HL-60 (cell line): ENCODE measurements around the gene IGFBP7.

Experiments
- DNase-seq, 2 experiments: peaks; one replicate each; pipeline ENCODE4 v3.0.0-alpha.2; 2010 to 2020; ENCODE audit warnings: low read depth in 1 of 2, low spot score in 1 of 2
- H3K27ac ChIP-seq: fragments of 250-450 bp; sonication (Bioruptor Pico); replicated peaks from 2 replicates; pipeline ENCODE4 v1.5.1; 2020; ENCODE audit warnings: mild to moderate bottlenecking, moderate library complexity
- H3K27me3 ChIP-seq: fragments of 250-450 bp; sonication (Bioruptor Pico); 2 replicates; pipeline ENCODE4 v1.5.1; 2021; ENCODE audit warnings: mild to moderate bottlenecking, moderate library complexity; ENCODE audit not compliant: insufficient read depth, poor library complexity, severe bottlenecking
- H3K4me3 ChIP-seq: replicated peaks from 2 replicates; pipeline ENCODE4 v1.5.1; 2011; ENCODE audit warnings: mild to moderate bottlenecking, control low read depth, low read length; ENCODE audit not compliant: insufficient read depth
- CTCF ChIP-seq: IDR thresholded peaks from one replicate; pipeline ENCODE4 v1.5.1; 2011; ENCODE audit warnings: low read length, control low read depth, inconsistent platforms; ENCODE audit not compliant: insufficient read depth
- GABPA ChIP-seq: IDR thresholded peaks from 2 replicates; pipeline ENCODE4 v1.6.1; 2012; ENCODE audit warnings: low read depth
- POLR2AphosphoS5 ChIP-seq: IDR thresholded peaks from 2 replicates; pipeline ENCODE4 v1.6.1; 2012; ENCODE audit warnings: low read depth
- SPI1 ChIP-seq: IDR thresholded peaks from 2 replicates; pipeline ENCODE4 v1.6.1; 2012; ENCODE audit warnings: low read depth, mild to moderate bottlenecking, borderline replicate concordance
- TF ChIP-seq, protein P1 (sequence below): IDR thresholded peaks from 2 replicates; pipeline ENCODE4 v1.6.1; 2012; ENCODE audit warnings: low read depth; ENCODE audit not compliant: insufficient replicate concordance

Gene IGFBP7

DNA sequence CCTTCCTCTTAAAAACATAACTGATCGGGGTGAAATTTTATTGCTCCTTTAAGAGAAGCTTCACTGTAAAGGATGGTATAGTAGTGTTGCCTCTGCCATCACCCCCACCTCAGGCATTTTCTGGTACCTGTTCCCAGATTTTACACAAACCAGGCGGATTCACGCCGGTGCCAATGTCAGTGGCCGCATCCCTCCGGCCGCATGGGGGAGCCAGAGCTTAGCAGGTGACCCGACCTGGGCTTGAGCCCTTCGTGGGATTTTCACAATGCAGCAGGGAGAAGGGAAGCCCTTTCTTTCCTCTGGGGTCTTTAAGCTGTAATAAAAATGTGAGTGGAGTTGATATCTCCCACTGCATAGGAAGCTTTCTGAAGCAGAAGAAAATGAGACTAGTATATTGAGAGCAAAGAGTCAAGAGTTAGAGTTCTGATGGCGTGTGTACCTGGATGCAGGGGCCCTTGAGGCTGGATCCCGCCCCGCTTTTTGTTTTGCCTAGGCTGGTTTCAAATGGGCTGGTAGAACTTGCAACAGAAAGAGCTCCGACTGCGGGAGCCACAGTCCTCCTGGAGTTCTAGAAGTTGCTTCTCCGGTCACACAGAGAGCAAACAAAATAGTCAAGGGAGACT lies 72.1 kb downstream of the IGFBP7 start:
- peak in 1 of 2 experiments; percentile 16 for DNase-seq

DNA sequence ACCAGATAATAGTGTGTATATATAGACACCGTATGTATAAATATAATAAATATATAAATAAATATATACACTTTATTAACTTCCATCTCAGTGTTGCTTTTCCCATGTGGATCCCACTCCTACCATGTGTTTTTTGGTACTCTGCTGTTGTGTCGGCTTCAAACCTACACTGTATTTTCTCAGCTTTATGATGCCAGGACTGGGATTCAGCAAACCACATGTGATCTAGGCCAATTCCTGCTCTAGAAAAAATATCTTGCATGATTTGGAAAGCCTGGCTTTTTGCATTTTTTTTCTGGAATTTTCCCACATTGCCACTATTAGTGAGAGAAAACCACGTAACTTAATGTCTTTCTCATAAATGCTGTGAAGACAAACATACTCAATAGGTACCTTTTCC lies 75.7 kb downstream of the IGFBP7 start:
- Histone ChIP-seq H3K4me3 (no peak overlapping the region), H3K27ac (no peak overlapping the region), H3K27me3 (no peaks in the 10 kb centered on the region)
- no peak for TF ChIP-seq SPI1
- TF ChIP-seq CTCF: no peak
- TF ChIP-seq, protein P1, sequence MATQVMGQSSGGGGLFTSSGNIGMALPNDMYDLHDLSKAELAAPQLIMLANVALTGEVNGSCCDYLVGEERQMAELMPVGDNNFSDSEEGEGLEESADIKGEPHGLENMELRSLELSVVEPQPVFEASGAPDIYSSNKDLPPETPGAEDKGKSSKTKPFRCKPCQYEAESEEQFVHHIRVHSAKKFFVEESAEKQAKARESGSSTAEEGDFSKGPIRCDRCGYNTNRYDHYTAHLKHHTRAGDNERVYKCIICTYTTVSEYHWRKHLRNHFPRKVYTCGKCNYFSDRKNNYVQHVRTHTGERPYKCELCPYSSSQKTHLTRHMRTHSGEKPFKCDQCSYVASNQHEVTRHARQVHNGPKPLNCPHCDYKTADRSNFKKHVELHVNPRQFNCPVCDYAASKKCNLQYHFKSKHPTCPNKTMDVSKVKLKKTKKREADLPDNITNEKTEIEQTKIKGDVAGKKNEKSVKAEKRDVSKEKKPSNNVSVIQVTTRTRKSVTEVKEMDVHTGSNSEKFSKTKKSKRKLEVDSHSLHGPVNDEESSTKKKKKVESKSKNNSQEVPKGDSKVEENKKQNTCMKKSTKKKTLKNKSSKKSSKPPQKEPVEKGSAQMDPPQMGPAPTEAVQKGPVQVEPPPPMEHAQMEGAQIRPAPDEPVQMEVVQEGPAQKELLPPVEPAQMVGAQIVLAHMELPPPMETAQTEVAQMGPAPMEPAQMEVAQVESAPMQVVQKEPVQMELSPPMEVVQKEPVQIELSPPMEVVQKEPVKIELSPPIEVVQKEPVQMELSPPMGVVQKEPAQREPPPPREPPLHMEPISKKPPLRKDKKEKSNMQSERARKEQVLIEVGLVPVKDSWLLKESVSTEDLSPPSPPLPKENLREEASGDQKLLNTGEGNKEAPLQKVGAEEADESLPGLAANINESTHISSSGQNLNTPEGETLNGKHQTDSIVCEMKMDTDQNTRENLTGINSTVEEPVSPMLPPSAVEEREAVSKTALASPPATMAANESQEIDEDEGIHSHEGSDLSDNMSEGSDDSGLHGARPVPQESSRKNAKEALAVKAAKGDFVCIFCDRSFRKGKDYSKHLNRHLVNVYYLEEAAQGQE: no peak
- no peak for TF ChIP-seq GABPA
- no peak for TF ChIP-seq POLR2AphosphoS5
- DNase-seq: no peak

More for the DNA sequence above, 72.1 kb downstream of the IGFBP7 start:
- Histone ChIP-seq H3K4me3 (no peak overlapping the region), H3K27me3 (no peaks in the 10 kb centered on the region), H3K27ac (no peak overlapping the region)
- TF ChIP-seq CTCF (peak; percentile 49), SPI1 (no peak), POLR2AphosphoS5 (no peak), GABPA (no peak)
- TF ChIP-seq, protein P1: no peak

DNA sequence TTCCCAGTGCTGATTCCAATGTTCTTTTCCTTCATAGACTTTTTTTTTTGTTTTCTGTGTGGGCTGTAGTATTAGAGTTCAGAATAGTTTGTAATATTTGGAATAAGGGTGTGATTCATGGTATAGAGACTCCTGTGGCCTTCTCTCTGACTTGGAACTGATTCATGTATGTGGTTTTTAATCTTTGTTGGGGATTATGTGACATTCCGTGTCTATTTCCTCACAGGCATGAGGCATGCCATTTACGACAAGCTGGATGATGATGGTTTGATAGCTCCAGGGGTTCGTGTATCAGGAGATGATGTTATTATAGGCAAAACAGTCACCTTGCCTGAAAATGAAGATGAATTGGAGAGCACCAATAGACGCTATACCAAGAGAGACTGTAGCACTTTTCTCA lies 87.1 kb downstream of the IGFBP7 start:
- TF ChIP-seq GABPA (no peak), CTCF (no peak)
- DNase-seq: no peak
- no peak overlapping the region for H3K27ac ChIP-seq
- H3K27me3 ChIP-seq: no peaks in the 10 kb centered on the region
- H3K4me3 ChIP-seq: no peak overlapping the region

DNA sequence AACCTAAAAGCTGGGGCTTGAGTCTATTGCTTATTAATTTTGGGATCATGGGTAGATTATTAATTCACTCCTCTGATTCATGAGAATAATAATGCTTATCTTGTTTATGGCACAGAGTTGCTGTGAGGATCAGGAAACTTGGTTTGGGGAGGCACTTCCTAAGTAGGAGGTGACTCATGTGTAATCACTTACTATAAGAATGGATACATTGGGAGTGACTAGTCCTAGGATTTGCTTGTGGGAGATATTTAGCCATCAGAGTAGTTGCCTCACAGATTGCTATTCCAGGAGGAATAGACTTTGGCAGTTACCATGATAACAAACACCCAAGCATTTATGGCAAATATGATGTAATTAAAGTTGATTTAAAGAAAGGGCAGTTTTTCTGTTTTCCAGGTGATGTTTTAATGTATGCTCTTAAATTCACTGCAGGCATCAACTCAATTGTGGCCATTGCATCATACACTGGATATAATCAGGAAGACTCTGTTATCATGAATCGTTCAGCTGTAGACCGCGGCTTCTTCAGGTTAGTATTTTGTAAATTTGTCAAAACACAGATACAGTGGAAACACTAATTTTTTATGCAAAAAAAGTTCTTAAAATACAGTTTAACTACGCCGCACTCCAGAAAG lies 89.6 kb downstream of the IGFBP7 start:
- no peak overlapping the region for H3K27ac ChIP-seq
- no peak overlapping the region for H3K4me3 ChIP-seq
- TF ChIP-seq GABPA (no peak), SPI1 (no peak), CTCF (no peak), POLR2AphosphoS5 (no peak)
- TF ChIP-seq, protein P1: no peak
- no peak for DNase-seq
- H3K27me3 ChIP-seq: no peaks in the 10 kb centered on the region
